ENCODE results near the gene APOLD1. TPM values are rescaled to one million over a fixed set of nuclear protein-coding genes. Genes with fewer than 3 reads are reported as not detected.
"Not testable (repeated sequence)": the region's sequence is repeated elsewhere in the genome, so short reads cannot be mapped to it uniquely, and the experiment has no call there.

The APOLD1 gene, protein sequence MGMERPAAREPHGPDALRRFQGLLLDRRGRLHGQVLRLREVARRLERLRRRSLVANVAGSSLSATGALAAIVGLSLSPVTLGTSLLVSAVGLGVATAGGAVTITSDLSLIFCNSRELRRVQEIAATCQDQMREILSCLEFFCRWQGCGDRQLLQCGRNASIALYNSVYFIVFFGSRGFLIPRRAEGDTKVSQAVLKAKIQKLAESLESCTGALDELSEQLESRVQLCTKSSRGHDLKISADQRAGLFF
- 1 to 10 TPM in 1 of 2 donors, under 1 TPM in 1; 0.77 to 2.4 TPM for polyA plus RNA-seq

DNA sequence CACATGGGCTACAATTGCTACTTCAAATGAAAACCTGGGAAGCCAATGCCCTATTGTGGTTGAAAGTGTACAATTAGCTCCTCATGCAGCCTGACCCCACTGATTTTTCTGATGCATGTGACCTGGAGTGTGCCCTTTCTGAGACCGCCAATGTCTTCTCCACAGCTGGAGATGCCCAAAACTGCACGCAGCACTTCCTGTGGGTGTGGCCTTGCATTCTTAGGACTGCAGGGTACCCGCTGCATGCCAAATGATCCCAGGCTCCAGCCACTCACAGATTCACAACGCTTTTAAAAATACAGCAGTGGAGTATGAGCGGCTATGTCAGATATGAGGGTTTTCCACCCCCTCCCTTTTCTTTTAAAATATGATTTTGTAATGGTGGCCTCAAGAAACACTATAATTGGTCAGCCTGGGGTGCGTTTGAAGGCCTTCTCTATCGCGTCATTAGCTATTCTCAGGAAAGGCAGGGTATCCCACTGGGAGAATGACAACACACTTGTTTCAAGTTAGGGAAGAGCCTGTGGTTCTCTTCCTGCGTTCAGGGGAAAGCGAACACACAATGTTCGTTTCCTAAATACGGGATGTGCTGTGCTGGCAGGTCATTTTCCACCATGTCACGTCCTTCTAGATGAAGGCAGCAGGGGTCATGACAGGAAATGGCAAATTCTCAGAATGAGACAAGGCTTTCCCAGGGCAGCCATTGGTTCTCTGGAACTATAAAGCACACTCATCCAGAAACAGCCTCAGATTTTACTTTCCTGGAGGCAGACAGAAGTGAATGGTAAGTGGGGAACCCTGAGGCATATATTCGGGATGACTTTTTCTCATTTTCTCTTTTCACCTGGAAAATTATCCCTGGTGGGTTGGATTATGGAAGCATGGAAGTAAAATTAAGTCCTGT is at the start of gene APOLD1:
APOLD1 (plus strand) TSS at position 749 of the 904 bp plus-strand sequence; CDS start at position 782, 33 bp downstream.
- Histone ChIP-seq H3K27ac (ENCODE audit: low read depth in 2 of 2, low read length in 1 of 2) (peak within 1 kb of the TSS; percentile 84 to 86), H3K27me3 (ENCODE audit: control insufficient read depth in 1 of 2, insufficient read depth in 2 of 2, low read length in 2 of 2) (no peaks in the 10 kb centered on the region), H3K36me3 (ENCODE audit: control insufficient read depth in 2 of 2, insufficient read depth in 2 of 2, low read length in 1 of 2) (no peaks in the 10 kb centered on the region), H3K4me1 (ENCODE audit: control insufficient read depth in 2 of 2, insufficient read depth in 2 of 2, low read length in 1 of 2) (peaks cover 0 to 6% of the 10 kb centered on the region in 2 donors), H3K9me3 (ENCODE audit: control insufficient read depth in 2 of 2, insufficient read depth in 1 of 2, low read depth in 1 of 2, low read length in 1 of 2) (no peaks in the 10 kb centered on the region), H3K4me3 (ENCODE audit: low read depth in 1 of 2, low read length in 2 of 2) (peak within 1 kb of the TSS; percentile 53 to 72)
- 77 to 81% methylated on average over 14 of the region's 14 CpGs for WGBS, 2 donors

DNA sequence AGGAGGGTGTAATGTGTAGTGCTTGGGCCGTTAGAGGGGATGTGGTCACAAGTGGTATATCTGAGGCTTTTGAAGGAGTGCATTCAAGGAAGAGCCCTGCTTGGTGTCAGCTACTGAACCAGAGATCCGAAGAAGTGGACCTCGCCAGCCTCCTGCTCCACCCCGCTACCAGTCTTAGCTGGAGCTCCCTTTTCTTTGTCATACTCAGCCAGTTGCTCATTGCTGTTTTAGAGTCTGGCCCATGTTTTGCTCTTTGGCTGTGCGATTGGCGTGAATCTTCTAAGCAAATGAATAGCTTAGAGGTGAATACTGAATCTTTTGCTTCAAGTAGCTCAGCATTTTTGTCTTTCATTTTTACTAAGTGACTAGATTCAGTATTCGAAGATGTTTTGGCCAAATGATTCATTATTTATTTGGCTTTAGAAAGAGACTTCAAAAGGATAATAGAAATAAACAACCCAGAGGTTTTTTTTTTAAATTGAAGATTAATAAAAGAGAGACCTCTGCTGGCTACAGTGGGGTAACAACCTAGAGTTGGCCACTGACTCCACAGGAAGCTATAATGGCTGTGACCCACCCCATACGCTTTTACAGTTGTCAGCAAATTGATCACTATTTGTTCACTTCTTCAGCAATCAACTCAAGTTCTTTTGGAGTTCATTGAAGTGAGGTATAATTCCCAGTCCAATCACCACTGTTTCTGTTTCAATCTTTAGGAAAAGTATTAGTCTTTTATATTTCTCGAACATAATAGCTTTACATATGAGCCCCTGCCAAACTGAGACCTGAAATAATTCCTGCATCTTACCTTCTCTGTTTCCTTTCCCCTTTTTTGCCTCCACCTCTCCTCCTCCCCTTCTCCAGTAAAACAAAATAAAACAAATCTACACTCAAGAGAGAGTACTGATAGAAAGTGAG is 48.4 kb upstream of the APOLD1 start:
- Histone ChIP-seq H3K4me3 (ENCODE audit: low read depth in 1 of 2, low read length in 2 of 2) (peak overlapping the region in 1 of 2 donors; percentile 23), H3K36me3 (ENCODE audit: control insufficient read depth in 2 of 2, insufficient read depth in 2 of 2, low read length in 1 of 2) (no peaks in the 10 kb centered on the region), H3K4me1 (ENCODE audit: control insufficient read depth in 2 of 2, insufficient read depth in 2 of 2, low read length in 1 of 2) (no peaks in the 10 kb centered on the region), H3K27ac (ENCODE audit: low read depth in 2 of 2, low read length in 1 of 2) (peak overlapping the region; percentile 16 to 82), H3K9me3 (ENCODE audit: control insufficient read depth in 2 of 2, insufficient read depth in 1 of 2, low read depth in 1 of 2, low read length in 1 of 2) (no peaks in the 10 kb centered on the region), H3K27me3 (ENCODE audit: control insufficient read depth in 1 of 2, insufficient read depth in 2 of 2, low read length in 2 of 2) (no peaks in the 10 kb centered on the region)
- WGBS, 2 donors = 33 to 44% methylated on average over 9 of the region's 9 CpGs

DNA sequence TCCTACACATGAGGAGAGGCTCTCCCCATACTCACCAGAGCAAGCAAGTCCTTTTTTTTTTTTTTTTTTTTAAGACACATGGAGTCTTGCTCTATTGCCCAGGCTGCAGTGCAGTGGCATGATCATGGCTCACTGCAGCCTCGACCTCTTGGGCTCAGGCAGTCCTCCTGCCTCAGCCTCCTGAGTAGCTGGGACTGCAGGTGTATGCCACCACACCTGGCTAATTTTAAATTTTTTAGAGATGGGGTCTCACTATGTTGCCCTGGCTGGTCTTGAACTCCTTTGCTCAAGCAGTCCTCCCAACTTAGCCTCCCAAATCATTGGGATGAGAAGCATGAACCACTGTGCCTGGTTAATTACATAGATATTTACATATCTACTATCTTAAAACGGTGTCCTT is 47.3 kb upstream of the APOLD1 start:
- not testable (repeated sequence) for H3K9me3 ChIP-seq (ENCODE audit: control insufficient read depth in 2 of 2, insufficient read depth in 1 of 2, low read depth in 1 of 2, low read length in 1 of 2); H3K27ac ChIP-seq (ENCODE audit: low read depth in 2 of 2, low read length in 1 of 2); H3K4me1 ChIP-seq (ENCODE audit: control insufficient read depth in 2 of 2, insufficient read depth in 2 of 2, low read length in 1 of 2); H3K36me3 ChIP-seq (ENCODE audit: control insufficient read depth in 2 of 2, insufficient read depth in 2 of 2, low read length in 1 of 2); H3K27me3 ChIP-seq (ENCODE audit: control insufficient read depth in 1 of 2, insufficient read depth in 2 of 2, low read length in 2 of 2); H3K4me3 ChIP-seq (ENCODE audit: low read depth in 1 of 2, low read length in 2 of 2)
- WGBS, 2 donors = 82 to 87% methylated on average over 2 of the region's 2 CpGs

DNA sequence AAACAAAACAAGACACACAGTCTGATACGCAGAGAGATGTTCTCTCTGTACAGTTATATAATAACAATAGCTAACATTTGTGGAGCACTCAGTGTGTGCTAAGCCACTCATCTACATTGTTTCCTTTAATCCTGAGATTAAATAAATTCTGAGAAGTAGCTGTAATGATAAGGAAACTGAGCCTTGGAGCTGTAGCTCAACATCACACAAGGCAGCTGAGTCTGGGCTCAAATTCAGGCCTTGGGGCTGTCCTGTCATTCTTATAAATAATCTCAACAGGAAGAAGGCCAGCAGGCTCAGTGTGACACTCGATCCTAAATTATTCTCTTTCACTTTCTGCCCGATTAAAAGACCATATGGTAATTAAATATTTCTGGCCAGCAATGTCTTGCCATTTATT is 43.8 kb upstream of the APOLD1 start:
- Histone ChIP-seq H3K4me1 (ENCODE audit: control insufficient read depth in 2 of 2, insufficient read depth in 2 of 2, low read length in 1 of 2) (no peaks in the 10 kb centered on the region), H3K36me3 (ENCODE audit: control insufficient read depth in 2 of 2, insufficient read depth in 2 of 2, low read length in 1 of 2) (no peaks in the 10 kb centered on the region), H3K9me3 (ENCODE audit: control insufficient read depth in 2 of 2, insufficient read depth in 1 of 2, low read depth in 1 of 2, low read length in 1 of 2) (no peaks in the 10 kb centered on the region), H3K27me3 (ENCODE audit: control insufficient read depth in 1 of 2, insufficient read depth in 2 of 2, low read length in 2 of 2) (no peaks in the 10 kb centered on the region), H3K27ac (ENCODE audit: low read depth in 2 of 2, low read length in 1 of 2) (no peak overlapping the region), H3K4me3 (ENCODE audit: low read depth in 1 of 2, low read length in 2 of 2) (no peak overlapping the region)
- WGBS, 2 donors = 13 to 23% methylated on average over 3 of the region's 3 CpGs

DNA sequence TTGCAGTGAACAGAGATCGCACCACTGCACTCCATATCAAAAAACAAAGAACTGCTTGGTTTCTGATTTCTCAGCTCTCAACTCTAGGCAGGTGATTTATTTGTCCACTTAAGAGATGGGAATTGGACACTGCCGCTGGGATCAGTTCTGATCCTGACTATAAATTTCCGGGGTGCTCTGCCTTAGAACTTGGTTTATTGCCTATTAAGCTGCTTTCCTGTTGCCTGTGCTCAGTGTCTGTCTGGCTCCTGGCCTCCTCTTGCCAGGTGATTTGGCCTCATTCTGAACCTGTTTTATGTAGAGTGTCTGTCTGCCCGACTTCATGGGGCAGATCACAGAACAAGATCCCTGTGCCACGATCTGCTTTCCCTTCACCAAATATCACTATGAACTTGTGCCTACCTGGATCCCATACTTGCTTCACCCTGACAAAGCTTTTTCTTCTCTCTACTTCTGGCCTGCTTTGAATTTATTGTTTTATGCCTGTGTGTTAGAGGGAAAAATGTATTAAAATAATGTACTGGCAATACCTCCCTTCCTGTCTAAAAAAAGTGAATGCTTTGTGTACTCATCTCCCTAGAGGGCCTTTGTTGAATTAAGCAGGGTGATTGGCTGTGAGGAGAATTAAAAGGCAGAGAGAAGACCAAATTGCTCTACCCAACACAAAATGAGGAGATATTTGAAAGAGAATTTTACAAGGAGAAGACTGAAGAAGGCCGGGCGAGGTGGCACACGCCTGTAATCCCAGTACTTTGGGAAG is 40.7 kb upstream of the APOLD1 start:
- Histone ChIP-seq H3K27me3 (ENCODE audit: control insufficient read depth in 1 of 2, insufficient read depth in 2 of 2, low read length in 2 of 2) (no peaks in the 10 kb centered on the region), H3K4me3 (ENCODE audit: low read depth in 1 of 2, low read length in 2 of 2) (no peak overlapping the region), H3K27ac (ENCODE audit: low read depth in 2 of 2, low read length in 1 of 2) (no peak overlapping the region), H3K9me3 (ENCODE audit: control insufficient read depth in 2 of 2, insufficient read depth in 1 of 2, low read depth in 1 of 2, low read length in 1 of 2) (no peaks in the 10 kb centered on the region), H3K36me3 (ENCODE audit: control insufficient read depth in 2 of 2, insufficient read depth in 2 of 2, low read length in 1 of 2) (no peaks in the 10 kb centered on the region), H3K4me1 (ENCODE audit: control insufficient read depth in 2 of 2, insufficient read depth in 2 of 2, low read length in 1 of 2) (peaks cover 0 to 2% of the 10 kb centered on the region in 2 donors)
- WGBS, 2 donors = 77 to 81% methylated on average over 8 of the region's 8 CpGs

DNA sequence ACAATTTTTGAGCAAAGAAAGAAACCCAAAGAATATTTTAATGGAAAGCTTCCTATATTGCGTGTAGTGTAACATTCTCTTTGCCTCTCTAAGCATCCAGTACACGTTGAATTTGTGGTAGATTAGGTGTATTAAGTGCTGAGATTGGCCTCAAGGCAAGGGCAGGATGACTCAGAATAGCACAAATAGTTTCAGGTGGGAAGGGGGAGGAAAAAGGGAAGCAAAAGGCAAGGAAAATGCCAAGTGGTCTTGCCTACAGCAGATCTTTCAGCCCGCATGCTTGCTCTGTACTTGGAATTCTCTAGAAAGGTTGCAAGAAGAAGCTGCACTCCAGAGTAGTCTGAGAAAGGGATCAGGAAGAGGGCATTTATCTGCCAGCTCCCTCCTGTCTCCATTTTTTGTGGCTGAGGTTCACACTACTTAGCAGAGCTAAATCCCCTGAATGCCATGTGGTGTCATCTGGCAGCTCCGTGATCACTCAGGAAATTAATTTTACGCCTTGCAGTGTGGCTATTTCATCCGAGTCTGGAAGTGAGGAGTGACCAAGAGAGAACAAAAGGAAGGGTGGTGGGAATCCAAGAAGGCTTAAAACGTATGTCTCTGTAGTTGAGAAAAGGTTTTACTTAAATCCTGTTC is 39.8 kb upstream of the APOLD1 start:
- Histone ChIP-seq H3K4me1 (ENCODE audit: control insufficient read depth in 2 of 2, insufficient read depth in 2 of 2, low read length in 1 of 2) (peaks cover 0 to 2% of the 10 kb centered on the region in 2 donors), H3K9me3 (ENCODE audit: control insufficient read depth in 2 of 2, insufficient read depth in 1 of 2, low read depth in 1 of 2, low read length in 1 of 2) (no peaks in the 10 kb centered on the region), H3K27me3 (ENCODE audit: control insufficient read depth in 1 of 2, insufficient read depth in 2 of 2, low read length in 2 of 2) (no peaks in the 10 kb centered on the region), H3K36me3 (ENCODE audit: control insufficient read depth in 2 of 2, insufficient read depth in 2 of 2, low read length in 1 of 2) (no peaks in the 10 kb centered on the region), H3K27ac (ENCODE audit: low read depth in 2 of 2, low read length in 1 of 2) (no peak overlapping the region), H3K4me3 (ENCODE audit: low read depth in 1 of 2, low read length in 2 of 2) (no peak overlapping the region)
- 67 to 70% methylated on average over 7 of the region's 7 CpGs for WGBS, 2 donors

DNA sequence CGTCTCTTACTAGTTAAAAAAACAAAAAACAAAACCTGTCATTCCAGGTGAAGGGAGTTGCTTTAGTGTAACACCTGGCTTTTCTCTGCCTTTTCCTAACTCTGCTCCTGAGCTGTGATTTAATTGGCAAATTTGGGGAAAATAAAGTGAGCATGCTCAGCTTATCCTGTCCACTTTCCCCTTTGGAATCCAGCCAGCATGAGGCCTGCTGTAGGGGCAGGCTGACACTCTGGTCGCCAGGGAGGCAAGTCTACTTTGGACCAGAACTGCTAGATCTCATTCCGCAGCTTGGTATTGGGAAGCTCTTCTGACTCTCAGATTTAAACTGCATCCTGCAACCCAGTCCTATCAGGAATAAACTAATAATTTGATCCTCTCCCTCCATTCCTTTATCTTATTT is 38.2 kb upstream of the APOLD1 start:
- WGBS, 2 donors = 69 to 72% methylated on average over 3 of the region's 3 CpGs
- H3K4me3 ChIP-seq (ENCODE audit: low read depth in 1 of 2, low read length in 2 of 2) = no peak overlapping the region
- H3K27ac ChIP-seq (ENCODE audit: low read depth in 2 of 2, low read length in 1 of 2) = no peak overlapping the region
- H3K9me3 ChIP-seq (ENCODE audit: control insufficient read depth in 2 of 2, insufficient read depth in 1 of 2, low read depth in 1 of 2, low read length in 1 of 2) = no peaks in the 10 kb centered on the region
- no peaks in the 10 kb centered on the region for H3K36me3 ChIP-seq (ENCODE audit: control insufficient read depth in 2 of 2, insufficient read depth in 2 of 2, low read length in 1 of 2)
- no peaks in the 10 kb centered on the region for H3K27me3 ChIP-seq (ENCODE audit: control insufficient read depth in 1 of 2, insufficient read depth in 2 of 2, low read length in 2 of 2)
- H3K4me1 ChIP-seq (ENCODE audit: control insufficient read depth in 2 of 2, insufficient read depth in 2 of 2, low read length in 1 of 2) = peaks cover 0 to 2% of the 10 kb centered on the region in 2 donors

DNA sequence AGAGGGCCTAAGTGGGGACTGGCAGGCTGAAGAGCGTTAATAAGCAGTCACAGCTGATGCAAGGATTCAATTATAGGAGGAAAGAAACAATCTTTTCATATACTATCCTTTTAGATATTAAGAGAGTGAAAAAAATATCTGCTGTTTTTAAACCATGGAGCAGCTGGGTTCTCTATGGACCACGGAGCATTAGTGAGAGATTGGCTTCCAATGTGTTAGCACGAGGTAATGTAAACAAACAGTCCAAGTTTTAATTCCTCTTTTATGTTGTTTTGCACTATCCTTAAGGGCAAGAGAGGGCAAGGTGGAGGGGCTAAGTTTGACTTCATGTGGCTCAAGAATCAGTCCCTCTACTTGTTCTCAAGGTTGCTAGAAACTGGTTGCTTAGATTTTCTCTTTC is 37.4 kb upstream of the APOLD1 start:
- 50 to 55% methylated on average over 3 of the region's 3 CpGs for WGBS, 2 donors
- no peaks in the 10 kb centered on the region for H3K36me3 ChIP-seq (ENCODE audit: control insufficient read depth in 2 of 2, insufficient read depth in 2 of 2, low read length in 1 of 2)
- H3K27me3 ChIP-seq (ENCODE audit: control insufficient read depth in 1 of 2, insufficient read depth in 2 of 2, low read length in 2 of 2) = no peaks in the 10 kb centered on the region
- H3K27ac ChIP-seq (ENCODE audit: low read depth in 2 of 2, low read length in 1 of 2) = no peak overlapping the region
- H3K4me1 ChIP-seq (ENCODE audit: control insufficient read depth in 2 of 2, insufficient read depth in 2 of 2, low read length in 1 of 2) = peaks cover 0 to 2% of the 10 kb centered on the region in 2 donors
- no peak overlapping the region for H3K4me3 ChIP-seq (ENCODE audit: low read depth in 1 of 2, low read length in 2 of 2)
- H3K9me3 ChIP-seq (ENCODE audit: control insufficient read depth in 2 of 2, insufficient read depth in 1 of 2, low read depth in 1 of 2, low read length in 1 of 2) = no peaks in the 10 kb centered on the region
